GM19372 (cell line): ENCODE measurements around the gene NCK2.

Experiments used
- ATAC-seq: cut with Tn5 transposase; IDR thresholded peaks from one replicate; pipeline ENCODE4 v1.9.1; 2021; ENCODE audit warnings: mild to moderate bottlenecking, low read depth, moderate library complexity; ENCODE audit not compliant: unreplicated experiment

The NCK2 gene

DNA sequence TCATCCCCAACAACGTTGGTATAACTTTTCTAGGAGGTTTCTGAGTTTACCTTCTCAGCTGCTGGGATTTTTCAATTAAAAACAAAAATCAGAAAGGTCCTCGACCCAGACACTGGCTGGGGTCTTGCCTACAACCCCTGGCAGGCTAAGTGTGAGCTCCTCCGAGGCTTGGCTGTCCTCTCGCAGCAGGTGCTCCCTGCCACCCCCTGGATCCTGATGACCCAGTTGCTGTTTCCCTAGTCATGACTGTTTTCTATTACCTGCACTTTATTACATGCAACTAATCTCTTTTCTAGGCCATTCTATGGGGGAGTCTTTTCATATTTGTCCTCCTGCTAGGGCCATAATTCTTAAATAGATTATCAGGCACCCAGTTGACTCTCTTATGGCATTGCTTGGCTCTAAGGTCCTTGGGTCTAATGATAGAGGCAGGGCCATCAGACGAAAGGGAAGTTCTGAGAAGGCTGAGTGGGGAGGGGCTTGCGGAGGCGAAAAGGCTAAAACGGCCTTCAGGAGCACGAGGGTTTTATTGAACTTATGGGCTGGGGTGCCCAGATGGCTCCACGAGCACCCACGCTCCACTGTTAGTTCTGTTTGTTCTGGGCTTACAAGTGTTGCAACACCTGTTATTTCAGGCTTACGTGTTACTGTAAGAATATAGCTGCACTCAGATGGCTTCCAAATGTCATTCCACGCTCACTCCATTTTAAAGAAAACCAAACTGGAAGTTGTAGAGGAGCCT, 166.0 kb downstream of the NCK2 start:
- no peak for ATAC-seq

DNA sequence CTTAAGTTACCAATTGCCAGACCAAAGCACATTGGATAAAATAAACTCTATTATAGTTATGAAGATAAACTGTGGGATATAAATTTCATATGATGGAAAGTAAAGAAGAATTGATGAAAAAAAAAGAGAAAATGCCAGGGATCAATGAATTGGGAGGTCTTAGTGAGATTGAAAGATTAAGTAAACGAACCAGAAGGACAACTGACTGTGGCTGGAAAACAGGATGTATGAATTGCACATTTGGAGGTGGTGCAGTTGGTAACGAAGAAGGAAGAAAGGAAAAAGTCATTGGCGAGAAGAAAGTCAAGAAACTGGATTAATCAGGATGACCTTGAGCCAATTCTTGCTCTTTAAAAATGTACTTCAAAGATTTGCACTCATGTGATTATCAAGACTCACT, 166.7 kb downstream of the NCK2 start:
- ATAC-seq, result no peak

DNA sequence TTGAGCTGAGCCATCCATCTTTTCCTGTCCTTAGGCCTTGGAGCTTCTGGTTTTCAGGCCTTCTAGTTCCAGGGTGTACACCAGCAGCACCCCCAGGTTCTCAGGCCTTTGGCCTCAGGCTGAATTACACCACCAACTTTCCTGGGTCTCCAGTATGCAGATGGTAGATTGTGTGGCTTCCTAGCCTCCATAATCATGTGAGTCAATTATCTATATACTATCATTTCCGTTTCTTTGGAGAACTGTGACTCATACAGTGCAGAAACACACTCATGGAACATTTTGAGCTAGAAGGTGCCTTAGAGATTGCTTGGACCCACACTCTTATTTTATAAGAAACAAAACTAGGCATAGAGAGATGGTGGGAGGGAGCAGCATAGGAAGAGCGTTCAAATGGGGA, 167.4 kb downstream of the NCK2 start:
- no peak for ATAC-seq

DNA sequence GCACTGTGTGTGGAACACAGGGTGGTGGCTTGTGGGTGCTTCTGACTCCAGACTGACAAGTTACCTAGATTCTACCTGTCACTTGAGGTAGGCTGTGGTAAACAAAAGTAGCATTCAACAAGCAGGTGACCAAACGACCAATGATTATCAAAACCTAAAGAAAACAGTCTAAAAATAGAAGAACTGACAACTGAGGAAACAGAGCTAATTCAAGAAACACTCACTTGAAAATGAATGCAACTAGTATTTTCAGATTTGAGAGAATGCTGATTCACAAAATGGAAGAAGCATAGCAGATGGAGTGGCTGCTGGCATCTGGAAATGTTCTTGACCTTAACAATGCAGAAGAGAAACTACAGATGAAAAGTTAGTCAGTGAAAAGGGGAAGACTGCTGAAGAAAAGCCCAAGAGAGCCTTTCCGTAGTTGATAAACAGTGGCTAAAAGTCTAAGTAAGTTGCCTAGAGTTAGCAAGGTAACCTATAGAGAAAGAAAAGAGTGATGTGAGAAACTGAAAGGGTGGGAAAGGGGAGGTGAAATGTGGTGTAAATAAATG, 170.4 kb downstream of the NCK2 start:
- ATAC-seq, result peak; percentile 81

DNA sequence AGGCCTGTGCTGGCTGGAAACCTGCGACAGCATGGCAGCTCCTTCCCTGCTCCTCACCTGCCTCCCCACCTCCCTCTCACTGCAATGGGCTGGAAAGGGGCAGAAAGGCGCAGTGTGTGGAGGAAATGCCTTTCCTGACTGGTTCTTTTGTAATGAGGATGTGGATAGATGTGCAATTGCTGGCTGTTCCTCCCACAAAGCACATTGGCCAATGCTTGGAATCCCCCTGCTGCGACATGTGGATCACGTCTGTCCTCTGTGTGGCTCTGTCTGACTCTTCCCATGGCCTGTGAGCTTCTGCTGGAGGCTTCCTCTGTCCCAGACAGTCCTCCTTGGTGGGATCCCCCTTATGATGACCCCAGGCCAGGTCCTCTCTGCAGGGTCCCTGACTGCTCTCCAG, 172.5 kb downstream of the NCK2 start:
- no peak for ATAC-seq

DNA sequence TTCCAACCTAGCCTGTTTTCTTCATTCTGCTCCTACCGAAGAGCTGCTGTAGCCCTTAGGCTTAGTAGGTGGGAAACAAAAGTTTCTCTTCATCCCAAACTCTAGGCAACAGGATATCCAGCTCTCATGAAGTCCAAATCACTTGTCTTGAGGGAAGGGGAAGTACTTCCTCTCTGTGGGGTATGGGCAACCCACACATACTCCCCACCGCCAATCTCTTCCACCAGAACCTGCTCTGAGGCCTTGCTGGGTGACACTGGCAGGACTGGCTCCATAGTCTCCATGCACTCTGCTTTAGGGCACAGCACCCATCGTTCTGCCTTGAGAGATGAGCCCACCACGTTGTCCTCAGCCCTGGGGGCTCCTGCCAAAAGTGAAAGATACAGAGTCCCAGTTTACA, 173.0 kb downstream of the NCK2 start:
- no peak for ATAC-seq

DNA sequence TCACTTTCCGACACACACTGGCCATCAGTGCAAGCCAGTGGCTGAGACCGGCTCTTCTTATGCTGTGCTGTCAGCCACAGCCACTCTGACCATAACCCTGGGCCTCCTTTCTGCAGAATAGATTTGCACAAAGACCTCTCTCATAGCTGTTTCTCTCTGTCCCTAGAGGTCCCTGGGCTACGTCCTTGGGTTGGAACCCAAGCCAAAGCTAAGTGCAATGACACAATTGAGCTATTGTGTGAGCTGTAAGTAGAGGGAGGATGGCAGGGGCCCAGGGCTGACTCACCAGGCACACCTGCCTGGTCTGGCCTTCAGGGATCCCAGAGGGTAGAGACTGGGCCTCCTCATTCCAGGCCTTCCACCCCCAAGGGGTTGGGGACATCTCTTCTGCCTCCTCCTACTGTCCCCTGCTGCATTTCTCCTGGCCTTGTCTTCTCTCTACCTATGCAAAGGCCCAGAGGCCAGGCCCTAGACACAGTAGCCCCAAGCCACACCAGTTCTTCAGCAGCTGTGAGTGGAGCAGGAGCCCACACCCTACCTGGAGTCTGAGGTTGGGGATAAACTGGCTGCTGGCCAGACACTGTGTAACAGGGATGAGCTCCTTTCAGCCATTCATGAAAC, 174.6 kb downstream of the NCK2 start:
- no peak for ATAC-seq

DNA sequence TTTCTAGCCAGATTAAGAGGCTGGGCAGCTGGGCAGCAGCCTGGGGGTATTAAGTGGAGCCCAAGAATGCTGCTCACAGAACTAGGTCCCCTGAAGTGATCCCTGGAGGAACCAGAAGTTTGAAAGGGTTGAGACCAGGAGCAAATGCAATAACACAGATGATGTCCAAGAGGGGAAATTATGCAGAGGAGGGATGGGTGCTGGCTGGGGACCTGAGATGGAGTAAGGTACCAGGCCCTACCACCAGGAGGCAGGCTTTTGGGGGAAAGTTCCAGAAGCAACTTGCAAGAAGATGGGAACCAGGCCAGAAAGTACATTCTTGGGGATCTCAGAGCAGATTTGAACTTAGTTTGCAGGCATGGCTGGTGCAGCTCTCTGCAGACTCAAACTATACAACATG, 175.1 kb downstream of the NCK2 start:
- ATAC-seq, result no peak

DNA sequence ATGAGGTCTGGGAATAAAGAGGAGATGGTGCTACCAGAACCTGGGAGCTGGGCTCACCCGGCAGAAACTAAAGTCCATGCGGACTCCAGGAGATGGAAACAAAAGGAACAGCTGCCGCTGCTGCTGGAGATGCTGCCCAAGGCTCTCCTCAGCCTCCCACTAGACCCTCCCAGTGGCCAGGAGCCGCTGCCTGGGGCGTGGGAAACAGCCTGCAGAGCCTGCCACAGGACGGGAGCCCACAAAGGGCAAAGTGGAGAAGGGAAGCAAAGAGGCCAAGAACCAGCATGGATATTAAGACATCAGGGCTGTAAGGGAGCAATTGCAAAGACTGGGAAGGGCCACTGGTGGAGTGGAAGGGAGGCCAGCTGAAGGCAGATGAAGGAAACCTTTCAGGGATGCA, 179.6 kb downstream of the NCK2 start:
- ATAC-seq, result no peak

DNA sequence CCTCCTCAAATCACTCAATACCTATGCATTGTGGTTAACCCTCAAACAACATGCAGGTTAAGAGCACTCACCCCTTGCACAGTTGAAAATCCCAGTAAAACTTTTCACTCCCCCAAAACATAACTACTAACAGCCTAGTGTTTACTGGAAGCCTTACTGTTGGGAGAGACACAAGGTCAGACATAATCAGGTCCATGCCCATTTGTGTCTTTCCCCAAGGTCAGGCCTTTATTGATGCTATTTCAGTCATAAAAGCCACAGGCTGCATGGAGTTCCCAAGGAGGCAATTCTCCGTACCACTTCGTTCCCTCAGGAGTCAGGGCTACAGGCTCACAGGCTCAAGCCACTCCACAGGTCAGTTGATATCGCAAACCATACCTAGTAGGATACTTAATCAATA, 180.2 kb downstream of the NCK2 start:
- ATAC-seq, result no peak

DNA sequence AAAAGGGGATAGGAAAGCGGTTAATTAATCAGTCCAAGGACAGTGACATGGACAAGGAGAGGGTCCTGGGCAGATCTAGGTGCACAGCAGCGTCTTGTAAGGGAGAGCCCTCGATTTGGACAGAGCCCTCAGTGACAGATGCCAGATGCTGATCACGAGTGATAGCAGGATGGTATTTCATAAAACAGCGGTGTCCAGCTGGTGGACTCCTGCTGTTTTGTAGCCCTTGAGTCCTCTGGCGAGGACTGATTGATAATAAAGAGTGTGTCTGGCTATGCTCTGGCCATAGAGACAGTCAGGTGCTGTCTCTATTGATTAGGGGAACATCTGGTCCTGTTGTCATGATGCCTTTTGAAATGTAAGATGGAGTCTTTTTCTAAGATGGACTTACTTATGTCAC, 180.7 kb downstream of the NCK2 start:
- ATAC-seq, result no peak

DNA sequence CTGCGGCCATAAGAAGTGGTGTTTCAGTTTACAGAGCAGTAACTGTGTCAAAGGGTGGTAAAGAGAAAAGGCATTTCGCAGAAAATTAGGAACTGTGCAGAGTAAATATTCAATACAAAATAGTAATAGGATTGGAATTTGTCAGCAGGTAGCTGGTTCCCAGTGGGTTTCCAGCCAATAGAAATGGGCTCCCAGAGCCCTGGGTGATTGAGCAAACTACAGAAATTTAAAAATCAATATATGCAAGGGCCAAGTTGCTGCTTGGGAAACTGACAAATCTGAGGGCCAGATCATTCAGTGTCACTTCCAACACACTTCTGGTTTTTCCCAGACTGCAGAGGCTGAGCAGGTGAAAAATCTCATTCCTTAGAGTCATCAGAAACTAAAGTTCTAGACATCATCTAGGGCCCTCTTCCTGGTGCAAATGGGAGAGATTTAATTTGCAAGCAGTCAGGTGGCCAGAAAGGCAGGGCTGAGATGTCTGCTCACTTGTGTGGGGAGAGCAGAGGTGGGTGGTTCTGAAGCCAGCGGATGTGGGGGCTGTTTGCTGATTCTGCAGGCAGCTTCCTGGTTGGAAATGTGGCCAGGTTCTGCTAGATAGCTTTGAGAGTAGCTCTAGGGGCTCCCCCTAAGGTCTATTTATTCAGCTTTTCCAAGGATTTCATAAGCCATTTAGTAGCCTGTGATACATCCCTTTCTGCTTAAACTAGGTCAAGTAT, 182.4 kb downstream of the NCK2 start:
- ATAC-seq, result no peak

DNA sequence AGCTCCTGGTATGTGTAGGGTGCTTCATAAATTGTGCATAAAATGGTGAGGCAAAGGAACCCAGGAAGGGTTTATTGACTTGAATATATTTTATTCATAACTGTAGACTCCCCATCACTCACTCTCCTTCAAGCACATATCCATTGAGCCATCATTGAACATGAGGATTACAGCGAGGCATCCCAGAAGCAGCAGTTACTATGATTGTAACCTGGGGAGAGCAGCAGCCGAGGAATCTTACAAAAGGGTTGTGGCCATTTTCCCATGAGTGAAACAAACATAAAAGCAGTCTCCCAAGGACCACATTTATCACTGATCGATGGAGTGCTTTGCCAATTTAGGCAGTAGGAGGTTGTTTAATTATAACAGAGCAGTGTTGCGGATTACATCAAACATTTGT, 183.4 kb downstream of the NCK2 start:
- no peak for ATAC-seq

DNA sequence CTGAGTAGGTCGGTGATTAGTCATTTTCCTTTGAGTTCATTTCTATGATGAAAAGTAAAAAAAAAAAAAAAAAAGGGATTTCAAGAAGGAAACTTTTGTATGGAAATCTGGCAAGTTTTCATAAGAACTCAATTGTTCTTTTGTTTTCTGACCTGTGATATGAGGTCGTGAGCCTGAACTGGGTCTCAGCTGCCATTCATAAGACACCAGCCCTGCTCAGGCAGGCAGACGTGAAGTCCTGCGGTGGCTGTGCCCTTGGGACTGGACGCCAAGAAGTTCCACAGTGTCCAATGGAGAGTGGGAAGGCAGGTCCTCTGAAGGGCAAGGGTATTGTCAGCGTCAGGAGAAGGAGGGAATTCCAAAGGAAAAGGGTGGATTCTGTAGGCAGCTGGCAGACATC, 183.9 kb downstream of the NCK2 start:
- ATAC-seq, result no peak

DNA sequence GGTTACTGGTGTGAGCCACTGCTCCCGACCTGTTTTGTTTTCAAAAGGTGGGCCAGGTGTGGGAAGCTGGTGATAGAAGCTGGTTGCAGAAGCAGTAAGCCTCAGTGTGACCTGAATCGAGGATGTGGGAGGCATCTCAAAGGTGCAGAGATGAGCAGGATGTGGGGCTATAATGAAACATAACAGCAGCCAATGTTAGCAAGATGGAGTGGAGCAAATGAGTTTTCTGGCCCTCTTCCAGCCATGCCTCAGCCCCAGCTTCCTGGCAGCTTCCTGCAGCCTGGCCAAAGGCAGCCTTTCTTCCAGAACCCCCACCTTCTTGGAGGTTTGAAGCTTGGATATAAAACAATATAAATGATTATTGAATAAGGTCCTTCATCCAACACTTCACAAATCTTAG, 184.8 kb downstream of the NCK2 start:
- no peak for ATAC-seq

DNA sequence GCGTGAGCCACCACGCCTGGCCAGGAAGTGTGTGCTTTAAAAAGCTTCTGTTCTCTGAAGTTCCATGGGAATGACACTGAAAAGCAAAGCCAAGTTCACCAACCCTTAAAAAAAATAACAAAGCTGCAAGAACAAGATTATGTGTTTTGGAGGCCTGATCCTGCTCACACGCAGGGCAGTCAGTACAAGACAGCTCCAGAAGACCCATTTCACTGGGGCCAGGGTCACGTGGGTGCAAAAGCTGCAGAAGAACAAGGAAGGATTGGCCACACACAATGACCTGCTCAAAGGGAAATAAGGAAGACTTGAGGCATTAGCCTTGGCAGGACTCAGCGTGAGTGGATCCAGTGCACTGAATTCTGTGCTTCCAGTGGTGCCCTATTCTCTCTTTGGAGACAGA, 187.9 kb downstream of the NCK2 start:
- ATAC-seq, result no peak

DNA sequence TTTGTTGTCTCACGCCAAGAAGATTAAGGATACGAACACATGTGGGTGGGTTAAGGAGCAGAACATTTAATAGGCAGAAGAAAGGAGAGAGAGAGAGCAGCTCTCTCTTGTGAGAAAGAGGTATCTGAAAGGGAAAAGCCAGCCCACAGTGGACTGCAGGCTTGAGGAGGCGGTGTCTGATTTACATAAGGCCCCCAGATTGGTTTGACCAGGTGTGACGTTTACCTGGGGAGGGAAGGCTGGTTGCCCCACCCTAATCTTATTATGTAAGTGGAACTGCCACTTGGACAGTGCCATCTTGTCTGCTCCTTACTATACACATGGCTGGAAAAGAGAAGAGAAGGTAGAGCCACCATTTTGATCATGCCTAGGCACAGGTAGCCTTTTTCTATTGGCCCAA, 189.2 kb downstream of the NCK2 start:
- no peak for ATAC-seq

DNA sequence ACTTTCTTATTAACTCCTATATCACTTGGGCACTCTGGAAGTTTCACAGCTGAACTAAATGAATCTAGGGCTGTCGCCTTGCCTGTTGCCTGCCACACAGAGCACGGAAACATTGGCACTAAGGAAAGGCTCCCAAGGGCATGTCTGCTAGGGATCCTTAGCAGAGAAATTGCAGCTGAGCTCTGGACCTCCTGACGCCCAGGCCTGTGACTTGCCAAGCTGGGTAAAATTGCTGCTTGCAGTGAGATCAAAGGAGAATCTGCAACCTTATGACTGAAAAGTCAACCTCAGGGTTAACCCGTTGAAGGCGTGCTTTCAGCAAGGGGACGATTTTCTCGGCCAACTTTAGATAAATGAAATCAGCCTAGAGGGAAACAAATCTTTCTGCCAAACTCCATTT, 189.8 kb downstream of the NCK2 start:
- no peak for ATAC-seq

DNA sequence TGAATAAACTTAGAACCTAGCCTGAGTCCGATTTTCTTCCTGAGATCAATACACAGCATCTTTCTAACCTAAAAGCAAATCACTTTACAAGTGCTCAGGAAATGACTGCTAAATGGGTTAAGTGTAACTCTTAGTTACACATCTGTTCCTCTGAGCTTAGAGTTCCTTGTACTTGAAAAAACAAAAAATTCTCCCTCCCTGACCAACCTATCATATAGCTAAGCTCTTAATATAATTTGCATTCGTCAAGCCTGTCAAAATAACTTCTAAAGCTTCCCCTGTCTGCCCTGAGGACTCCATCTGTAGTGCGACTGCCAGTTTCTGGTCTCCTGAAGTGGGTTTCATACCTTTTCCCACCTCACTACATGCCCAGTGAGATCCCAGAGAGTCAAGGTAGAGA, 190.4 kb downstream of the NCK2 start:
- no peak for ATAC-seq

DNA sequence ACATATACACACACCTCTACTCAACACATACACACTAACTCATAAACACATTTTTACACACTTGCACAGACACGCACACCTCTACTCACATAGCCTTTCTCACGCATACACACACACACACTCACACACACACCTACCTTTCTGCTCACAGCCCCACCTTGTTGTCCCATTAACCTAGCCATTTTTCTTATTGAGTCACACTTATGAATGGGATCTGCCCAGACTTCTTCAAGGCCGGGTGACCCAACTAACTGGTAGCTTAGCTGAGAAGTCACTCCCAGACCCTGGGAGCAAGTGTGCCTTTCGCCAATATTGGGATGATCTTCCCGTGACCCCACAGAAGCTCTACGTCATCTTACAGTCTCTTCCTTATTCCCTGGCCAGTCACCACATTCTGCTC, 192.2 kb downstream of the NCK2 start:
- ATAC-seq, result no peak

DNA sequence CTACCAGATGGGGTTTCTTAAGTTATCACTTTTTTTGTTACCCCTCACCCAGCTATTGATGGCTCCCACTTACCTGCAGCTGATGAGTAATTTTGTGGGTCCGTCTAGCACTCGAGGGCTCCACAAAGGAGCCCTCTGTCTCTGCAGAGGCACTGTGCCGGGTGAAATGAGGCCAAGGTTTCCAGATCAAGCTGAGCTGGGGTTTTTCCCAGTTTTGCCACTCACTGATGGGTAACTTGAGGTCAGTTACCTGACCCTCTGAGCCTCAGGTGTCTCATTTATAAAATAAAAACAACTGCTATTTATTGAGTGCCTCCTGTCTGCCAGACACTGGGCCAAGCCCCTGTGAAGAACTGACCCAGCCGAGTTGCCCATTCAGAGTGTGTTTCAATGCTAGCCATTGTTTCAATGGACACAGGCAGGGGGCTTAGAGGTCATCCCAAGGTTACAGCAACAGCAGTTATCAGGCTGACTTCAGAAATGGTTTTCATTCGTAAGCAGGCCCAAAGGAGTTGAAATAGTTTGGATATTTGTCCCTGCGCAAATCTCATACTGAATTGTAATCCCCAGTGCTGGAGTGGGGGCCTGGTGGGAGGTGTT, 192.9 kb downstream of the NCK2 start:
- ATAC-seq, result no peak
